A549 treated with DMSO at 1 μM for 4 hours (cell line): ENCODE results near the gene LRRC43. TPM values are rescaled to one million over a fixed set of nuclear protein-coding genes. Genes with fewer than 3 reads are reported as not detected.

Experiments
- total RNA-seq: library from RNA; stranded (reverse); fragments of 200-300 nt; extraction: Qiagen RNA extraction; gene quantifications from 5 replicates; pipeline ENCODE4 v1.2.3, GENCODE V29; 2022; ENCODE audit warnings: low read depth

The LRRC43 gene, protein sequence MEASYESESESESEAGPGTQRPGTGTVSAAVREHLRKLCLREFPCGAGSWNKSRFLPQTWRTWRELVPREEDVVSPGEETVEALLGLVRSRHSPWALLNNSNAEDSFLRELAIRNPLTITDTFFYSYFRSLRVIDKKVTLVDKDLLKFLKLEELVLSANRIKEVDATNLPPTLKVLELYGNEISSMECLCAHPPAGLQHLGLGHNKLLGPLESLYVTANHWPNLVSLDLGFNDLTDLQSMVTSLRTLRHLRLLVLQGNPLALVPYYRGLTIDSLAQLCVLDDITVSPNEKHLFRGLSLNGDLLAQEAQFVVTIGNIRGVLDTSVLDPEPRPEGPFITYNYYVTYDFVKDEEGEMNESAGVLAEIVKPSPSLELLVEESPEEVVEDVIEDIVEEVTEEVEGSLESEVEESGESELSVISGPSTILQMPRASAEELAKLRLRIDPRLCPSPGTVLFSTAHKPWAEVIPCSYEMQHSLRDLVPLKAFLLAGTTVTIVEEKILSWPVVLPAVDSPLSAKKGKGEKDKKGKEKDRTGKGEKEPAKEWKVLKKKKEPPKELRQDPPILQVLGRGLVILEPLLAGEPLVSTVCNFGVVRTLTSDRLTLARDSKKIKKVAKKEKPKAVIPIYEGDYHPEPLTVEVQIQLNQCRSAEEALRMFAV
- total RNA-seq, result 0.10 to 0.18 TPM (median 0.15 TPM) in 3 of 5 replicates, not detected in the others

GRCh38 chr12:122182887-122183587 is at the start of gene LRRC43:
LRRC43 (plus strand) TSS chr12:122183123; CDS start chr12:122183145, 22 bp downstream.

DNA sequence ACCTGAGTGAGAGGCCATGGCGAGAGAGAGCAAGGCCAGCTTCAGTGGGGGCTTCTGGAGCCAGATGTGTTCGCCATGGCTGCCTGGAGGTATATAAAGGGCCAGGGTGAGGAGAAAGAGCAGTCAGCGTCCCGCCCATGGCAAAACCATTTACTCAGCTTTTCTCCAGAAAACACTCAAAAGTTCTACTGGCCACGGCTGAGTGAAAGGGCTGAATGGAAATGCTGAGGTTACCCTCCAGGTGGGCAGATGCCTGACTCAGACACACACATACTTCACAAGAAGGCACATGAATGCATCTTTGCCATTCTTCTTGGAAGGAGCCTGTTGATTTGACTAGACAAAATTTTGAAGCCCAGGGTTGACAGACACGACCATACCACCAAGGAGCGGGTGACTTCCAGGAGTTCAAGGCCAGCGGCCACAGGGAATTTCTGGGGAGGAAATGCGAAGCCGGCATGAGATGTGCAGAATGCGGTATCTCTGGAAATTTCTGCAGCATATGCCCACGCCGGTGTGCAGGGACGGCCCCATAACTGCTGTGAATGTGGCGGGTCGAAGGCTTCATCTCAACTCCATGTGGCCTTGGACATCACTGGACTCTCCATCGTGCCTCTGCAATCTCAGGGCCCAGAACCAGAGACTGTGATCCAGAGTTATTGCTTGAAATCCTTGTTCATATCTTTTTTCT is 8.6 kb upstream of the LRRC43 start, which contains the start of gene IL31:
TSS of gene IL31 (minus strand) at position 67 of the 691 bp plus-strand sequence. CDS start at position 18, 49 bp downstream.

DNA sequence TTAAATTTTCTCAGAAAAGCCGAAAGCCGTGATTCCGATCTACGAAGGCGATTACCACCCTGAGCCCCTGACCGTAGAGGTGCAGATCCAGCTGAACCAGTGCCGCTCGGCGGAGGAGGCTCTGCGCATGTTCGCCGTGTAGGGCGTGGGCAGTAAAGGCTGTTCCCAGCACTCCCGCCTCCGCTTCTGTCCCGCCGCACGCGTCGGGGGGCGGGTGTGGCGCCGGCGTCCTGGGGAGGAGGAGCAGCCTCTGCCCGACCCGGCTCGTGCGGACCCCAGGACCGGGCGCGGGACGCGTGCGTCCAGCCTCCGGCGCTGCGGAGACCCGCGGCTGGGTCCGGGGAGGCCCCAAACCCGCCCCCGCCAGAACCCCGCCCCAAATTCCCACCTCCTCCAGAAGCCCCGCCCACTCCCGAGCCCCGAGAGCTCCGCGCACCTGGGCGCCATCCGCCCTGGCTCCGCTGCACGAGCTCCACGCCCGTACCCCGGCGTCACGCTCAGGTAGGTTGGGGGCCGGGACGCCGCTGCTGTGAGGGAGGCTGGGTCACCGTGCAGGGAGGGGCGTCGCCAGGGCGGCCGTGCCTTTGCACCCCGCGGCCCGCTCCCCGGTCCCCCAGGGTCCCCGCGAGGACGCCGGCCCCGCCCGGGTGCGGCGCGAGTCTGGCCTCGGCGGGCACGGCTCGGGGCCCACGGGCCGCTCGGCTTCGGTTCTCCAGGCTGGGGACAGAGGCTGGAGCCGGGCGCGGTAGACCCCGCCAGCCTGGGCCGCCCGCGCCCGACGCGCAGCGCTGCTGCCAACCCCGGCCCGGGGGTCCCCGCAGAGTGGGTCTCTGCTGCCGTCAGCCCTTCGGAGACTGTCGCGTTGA is 20.6 kb downstream of the LRRC43 start, which contains the start of gene B3GNT4:
TSS of gene B3GNT4 (plus strand) at position 409 of the 866 bp plus-strand sequence. CDS start 910 bp downstream, outside the sequence.

DNA sequence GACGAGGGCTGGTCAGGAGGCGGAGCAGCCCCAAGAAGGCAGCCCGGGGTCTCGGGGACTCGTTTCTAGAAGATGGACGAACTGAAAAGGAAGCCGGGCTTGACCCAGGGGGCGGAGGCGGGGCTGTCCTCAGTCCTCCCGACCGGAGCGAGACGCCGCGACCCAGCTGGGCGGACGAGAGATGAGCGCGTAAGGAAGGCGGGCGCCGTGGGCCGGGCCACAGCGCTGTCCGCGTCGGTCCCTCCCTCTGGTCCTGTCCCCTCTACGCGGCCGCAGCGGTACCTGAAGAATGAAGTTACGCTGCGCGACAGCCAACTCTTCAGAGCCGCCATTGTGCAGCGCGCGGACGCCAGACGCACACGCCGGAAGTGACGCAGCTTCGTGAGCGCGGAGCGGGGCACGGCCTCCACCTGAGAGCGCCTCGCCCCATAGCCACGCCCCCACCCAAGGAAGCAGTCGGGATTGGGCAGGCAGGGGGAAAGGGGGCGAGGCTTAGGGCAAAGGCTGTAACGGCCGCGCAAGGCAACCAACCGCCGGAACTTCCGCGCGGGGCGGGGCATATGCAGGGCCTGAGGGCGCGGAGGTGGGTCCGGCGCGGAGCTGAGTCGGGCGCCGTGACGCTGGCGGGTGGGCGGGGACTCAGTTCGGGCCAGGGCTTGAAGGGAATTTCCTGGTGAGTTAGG is 42.9 kb downstream of the LRRC43 start, which contains the start of gene DIABLO:
TSS of gene DIABLO (minus strand) at position 370 of the 683 bp plus-strand sequence. CDS start at position 332, 38 bp downstream.

Other genes with a start within 250 kb of the LRRC43 start
- gene BCL7A, start 161.2 kb upstream of the LRRC43 start, total RNA-seq, result 11.3 to 14.5 TPM (median 11.7 TPM) in 5 replicates
- 22.3 to 32.6 TPM (median 28.0 TPM) in 5 replicates for gene MLXIP, start 104.4 kb upstream of the LRRC43 start, total RNA-seq
- not detected in 5 replicates for gene IL31, start 8.9 kb upstream of the LRRC43 start, total RNA-seq
- gene B3GNT4, start 20.6 kb downstream of the LRRC43 start, total RNA-seq, result 0.53 to 0.99 TPM (median 0.75 TPM) in 5 replicates
- 75.3 to 80.3 TPM (median 79.1 TPM) in 5 replicates for gene DIABLO, start 42.9 kb downstream of the LRRC43 start, total RNA-seq
- gene VPS33A, start 83.4 kb downstream of the LRRC43 start, total RNA-seq, result 17.6 to 24.1 TPM (median 20.2 TPM) in 5 replicates
- 45.3 to 56.1 TPM (median 51.2 TPM) in 5 replicates for gene CLIP1, start 239.5 kb downstream of the LRRC43 start, total RNA-seq